ENCODE data around the gene PAX7.

Gene PAX7

DNA sequence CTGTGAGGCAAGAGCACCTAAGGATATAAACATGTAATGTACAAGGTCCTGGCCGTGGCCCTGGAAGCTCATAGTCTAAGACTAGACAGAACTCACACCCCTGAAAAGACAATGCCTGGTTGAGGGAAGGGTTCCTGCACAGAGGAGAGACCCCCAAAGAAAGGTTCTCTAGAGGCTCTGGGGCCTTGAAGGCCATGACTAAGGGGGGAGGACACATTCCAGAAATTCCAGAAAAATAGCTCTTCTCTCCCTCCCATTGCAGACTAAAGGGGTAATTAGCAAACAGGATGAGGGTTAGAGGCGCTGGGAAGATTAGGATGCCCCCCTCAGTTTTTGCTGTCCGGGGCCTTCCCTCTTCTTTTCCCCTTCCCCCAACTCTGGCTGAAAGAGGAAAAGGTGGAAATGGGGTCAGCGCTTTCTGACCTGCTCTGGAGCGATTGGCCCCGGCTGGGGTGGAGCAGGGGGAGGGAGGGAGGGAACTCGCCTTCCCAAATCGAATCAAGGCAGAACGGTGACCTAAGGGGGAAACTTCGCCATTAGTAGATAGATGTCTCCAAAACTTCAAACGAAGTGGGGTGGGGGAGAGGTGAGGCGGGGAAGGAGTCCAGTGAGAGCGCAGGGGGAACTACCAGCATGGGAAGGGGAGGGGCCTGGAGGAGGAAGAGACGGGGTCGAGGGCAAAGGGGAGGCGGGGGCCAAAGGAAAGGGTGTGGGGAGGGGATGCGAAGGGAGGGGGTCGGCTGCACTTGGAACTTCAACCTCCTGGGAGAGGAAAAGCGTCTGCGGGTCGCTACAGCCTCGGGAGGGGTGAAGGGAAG, 11.8 kb downstream of the PAX7 start:
- TF ChIP-seq POLR2AphosphoS5 (IDR thresholded peaks at IDR 0.05; ENCODE audit: low read depth, low read length), result no peak
- TF ChIP-seq, protein P1, sequence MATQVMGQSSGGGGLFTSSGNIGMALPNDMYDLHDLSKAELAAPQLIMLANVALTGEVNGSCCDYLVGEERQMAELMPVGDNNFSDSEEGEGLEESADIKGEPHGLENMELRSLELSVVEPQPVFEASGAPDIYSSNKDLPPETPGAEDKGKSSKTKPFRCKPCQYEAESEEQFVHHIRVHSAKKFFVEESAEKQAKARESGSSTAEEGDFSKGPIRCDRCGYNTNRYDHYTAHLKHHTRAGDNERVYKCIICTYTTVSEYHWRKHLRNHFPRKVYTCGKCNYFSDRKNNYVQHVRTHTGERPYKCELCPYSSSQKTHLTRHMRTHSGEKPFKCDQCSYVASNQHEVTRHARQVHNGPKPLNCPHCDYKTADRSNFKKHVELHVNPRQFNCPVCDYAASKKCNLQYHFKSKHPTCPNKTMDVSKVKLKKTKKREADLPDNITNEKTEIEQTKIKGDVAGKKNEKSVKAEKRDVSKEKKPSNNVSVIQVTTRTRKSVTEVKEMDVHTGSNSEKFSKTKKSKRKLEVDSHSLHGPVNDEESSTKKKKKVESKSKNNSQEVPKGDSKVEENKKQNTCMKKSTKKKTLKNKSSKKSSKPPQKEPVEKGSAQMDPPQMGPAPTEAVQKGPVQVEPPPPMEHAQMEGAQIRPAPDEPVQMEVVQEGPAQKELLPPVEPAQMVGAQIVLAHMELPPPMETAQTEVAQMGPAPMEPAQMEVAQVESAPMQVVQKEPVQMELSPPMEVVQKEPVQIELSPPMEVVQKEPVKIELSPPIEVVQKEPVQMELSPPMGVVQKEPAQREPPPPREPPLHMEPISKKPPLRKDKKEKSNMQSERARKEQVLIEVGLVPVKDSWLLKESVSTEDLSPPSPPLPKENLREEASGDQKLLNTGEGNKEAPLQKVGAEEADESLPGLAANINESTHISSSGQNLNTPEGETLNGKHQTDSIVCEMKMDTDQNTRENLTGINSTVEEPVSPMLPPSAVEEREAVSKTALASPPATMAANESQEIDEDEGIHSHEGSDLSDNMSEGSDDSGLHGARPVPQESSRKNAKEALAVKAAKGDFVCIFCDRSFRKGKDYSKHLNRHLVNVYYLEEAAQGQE (IDR thresholded peaks at IDR 0.05; ENCODE audit: insufficient read depth in 1 of 2, low read depth in 2 of 2, low read length in 2 of 2), result no peak
- no peak for TF ChIP-seq SIN3A (IDR thresholded peaks at IDR 0.05; ENCODE audit: borderline replicate concordance, insufficient read depth, low read length)
- TF ChIP-seq TAF1 (IDR thresholded peaks at IDR 0.05; ENCODE audit: borderline replicate concordance, insufficient read depth, low read length), result no peak
- TF ChIP-seq FOXP2 (optimal IDR thresholded peaks at IDR 0.05; ENCODE audit: borderline replicate concordance, extremely low read depth, extremely low read length, insufficient read depth), result no peak

DNA sequence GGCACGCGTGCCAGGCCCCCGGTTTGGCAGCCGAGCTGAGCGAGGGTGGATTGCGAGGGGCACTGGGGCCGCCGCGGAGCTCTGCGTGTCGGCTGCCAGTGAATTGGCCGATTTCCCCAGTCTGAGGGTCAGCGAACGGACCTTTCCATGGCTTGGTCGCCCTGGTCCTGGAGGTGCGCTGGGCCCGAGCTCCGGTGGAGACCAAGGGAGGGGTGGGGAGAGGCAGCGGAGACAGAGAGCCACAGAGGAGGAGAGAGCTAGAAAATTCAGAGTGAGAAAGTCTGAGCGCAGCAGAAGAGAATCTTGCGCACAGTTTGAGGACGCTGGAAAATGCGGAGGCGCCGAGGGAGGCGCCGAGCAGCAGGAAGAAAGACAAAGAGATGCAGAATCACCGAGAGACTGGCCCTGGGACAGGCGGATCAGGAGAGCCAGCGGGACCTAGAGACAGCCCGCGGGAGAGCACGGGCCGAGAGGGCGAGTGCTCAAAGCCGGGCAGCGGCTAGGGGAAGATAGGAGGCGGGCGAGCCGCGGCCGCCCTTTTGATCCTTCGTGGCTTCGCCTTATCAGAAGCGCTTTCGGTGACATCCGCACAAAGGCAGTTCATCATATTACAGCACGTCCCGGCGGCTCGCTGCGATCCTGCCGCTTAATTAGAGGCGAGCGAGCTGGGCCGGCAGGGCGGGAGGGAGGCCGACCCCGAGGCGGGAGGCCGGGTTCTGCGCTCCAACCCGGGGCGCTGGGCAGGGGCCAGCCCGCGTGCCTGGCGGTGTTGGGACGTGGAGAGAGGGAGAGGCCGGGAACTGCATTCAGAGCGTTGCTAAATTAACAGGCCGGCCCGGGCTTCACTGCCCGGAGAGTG, 12.7 kb downstream of the PAX7 start:
- no peak for TF ChIP-seq SIN3A (IDR thresholded peaks at IDR 0.05; ENCODE audit: borderline replicate concordance, insufficient read depth, low read length)
- TF ChIP-seq TAF1 (IDR thresholded peaks at IDR 0.05; ENCODE audit: borderline replicate concordance, insufficient read depth, low read length), result no peak
- no peak for TF ChIP-seq POLR2AphosphoS5 (IDR thresholded peaks at IDR 0.05; ENCODE audit: low read depth, low read length)

DNA sequence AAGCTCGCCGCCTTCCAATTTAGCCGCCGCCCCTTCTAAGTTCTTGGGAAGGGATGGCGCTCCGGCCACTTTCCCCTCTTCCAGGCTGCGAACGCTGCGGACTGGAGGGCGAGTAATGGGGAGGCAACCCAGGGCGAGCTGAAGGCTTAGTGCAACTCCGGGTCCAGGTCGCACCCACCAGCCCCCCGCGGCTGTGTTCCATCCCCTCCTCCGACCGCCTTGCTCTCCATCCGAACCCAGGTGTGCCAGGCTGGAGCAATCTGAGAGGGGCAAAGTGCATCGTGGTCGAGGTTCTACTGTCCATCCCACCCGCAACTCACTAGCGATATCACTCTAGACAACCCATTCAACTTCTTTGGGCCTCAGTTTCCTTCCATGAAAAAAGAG, 13.4 kb downstream of the PAX7 start:
- TF ChIP-seq, protein P1 (IDR thresholded peaks at IDR 0.05; ENCODE audit: insufficient read depth in 1 of 2, low read depth in 2 of 2, low read length in 2 of 2), result no peak
- TF ChIP-seq TAF1 (IDR thresholded peaks at IDR 0.05; ENCODE audit: borderline replicate concordance, insufficient read depth, low read length) (no peak), POLR2AphosphoS5 (IDR thresholded peaks at IDR 0.05; ENCODE audit: low read depth, low read length) (no peak), FOXP2 (optimal IDR thresholded peaks at IDR 0.05; ENCODE audit: borderline replicate concordance, extremely low read depth, extremely low read length, insufficient read depth) (no peak), SIN3A (IDR thresholded peaks at IDR 0.05; ENCODE audit: borderline replicate concordance, insufficient read depth, low read length) (no peak)

DNA sequence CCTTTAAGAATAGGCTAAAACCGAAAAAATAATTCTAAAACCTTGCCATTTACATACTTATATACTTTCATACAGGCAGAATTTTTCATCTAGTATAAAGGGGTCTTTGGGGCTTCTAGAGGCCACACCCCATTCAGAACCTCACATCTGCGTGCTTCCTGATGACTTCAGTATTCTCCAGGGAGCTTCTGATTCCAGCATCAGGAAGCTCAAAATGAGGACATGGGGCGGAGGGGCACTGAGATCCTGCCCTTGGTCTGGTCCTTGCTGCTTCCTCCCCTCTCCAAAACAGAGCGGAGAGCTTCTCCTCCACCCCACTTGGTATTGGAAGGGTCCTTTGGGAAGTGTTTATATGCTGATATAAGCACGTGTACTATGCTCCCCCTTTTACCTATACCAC, 13.8 kb downstream of the PAX7 start:
- TF ChIP-seq POLR2AphosphoS5 (IDR thresholded peaks at IDR 0.05; ENCODE audit: low read depth, low read length) (no peak), SIN3A (IDR thresholded peaks at IDR 0.05; ENCODE audit: borderline replicate concordance, insufficient read depth, low read length) (no peak), FOXP2 (optimal IDR thresholded peaks at IDR 0.05; ENCODE audit: borderline replicate concordance, extremely low read depth, extremely low read length, insufficient read depth) (no peak), TAF1 (IDR thresholded peaks at IDR 0.05; ENCODE audit: borderline replicate concordance, insufficient read depth, low read length) (no peak)
- TF ChIP-seq, protein P1 (IDR thresholded peaks at IDR 0.05; ENCODE audit: insufficient read depth in 1 of 2, low read depth in 2 of 2, low read length in 2 of 2), result no peak

DNA sequence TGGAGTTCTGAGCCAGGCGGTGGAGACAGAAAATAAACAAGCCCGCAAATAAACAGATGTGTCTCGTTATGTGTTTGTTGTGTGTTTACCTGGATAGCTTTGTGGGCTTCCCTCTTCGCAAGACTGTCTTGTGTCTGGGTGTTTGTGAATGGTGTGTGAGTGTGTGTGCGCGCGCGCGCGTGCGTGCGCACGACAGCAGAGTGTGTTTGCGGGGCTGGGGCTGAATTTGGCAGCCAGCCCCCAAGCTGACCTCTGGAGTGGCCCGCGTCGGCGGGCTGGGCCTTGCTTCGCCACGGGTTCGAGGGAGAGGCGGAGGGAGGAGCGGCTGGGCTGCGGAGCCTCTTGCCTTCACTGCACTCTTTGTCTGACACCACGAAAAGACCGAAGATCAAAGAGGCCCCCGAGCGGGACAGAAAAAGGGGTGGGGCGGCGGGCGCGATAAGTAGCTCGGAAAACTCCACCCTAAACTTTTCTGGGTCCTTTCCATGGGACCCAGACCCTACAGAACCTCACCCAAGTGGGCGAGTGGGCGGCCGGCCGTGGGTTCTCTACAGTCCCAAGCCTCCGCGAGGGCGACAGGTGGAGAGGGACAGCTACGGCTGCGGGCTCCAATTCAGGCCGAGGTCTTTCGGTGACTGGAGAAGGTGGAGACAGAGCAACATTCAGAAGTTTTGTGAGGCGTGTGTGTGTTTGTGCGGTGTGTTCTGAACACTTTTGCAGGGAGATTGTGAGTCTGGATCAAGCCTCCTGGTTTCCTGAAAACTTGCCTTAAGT, 14.5 kb downstream of the PAX7 start:
- TF ChIP-seq TAF1 (IDR thresholded peaks at IDR 0.05; ENCODE audit: borderline replicate concordance, insufficient read depth, low read length) (no peak), SIN3A (IDR thresholded peaks at IDR 0.05; ENCODE audit: borderline replicate concordance, insufficient read depth, low read length) (no peak), FOXP2 (optimal IDR thresholded peaks at IDR 0.05; ENCODE audit: borderline replicate concordance, extremely low read depth, extremely low read length, insufficient read depth) (no peak), POLR2AphosphoS5 (IDR thresholded peaks at IDR 0.05; ENCODE audit: low read depth, low read length) (no peak)
- TF ChIP-seq, protein P1 (IDR thresholded peaks at IDR 0.05; ENCODE audit: insufficient read depth in 1 of 2, low read depth in 2 of 2, low read length in 2 of 2), result no peak

Measured in PFSK-1 (cell line).